GM19035 (cell line): ENCODE data around the gene IL6R.
"Not testable (repeated sequence)": the region's sequence is repeated elsewhere in the genome, so short reads cannot be mapped to it uniquely, and the experiment has no call there.

Experiments used
- ATAC-seq: cut with Tn5 transposase; IDR thresholded peaks from one replicate; pipeline ENCODE4 v1.9.1; 2021; ENCODE audit not compliant: unreplicated experiment

The IL6R gene

DNA sequence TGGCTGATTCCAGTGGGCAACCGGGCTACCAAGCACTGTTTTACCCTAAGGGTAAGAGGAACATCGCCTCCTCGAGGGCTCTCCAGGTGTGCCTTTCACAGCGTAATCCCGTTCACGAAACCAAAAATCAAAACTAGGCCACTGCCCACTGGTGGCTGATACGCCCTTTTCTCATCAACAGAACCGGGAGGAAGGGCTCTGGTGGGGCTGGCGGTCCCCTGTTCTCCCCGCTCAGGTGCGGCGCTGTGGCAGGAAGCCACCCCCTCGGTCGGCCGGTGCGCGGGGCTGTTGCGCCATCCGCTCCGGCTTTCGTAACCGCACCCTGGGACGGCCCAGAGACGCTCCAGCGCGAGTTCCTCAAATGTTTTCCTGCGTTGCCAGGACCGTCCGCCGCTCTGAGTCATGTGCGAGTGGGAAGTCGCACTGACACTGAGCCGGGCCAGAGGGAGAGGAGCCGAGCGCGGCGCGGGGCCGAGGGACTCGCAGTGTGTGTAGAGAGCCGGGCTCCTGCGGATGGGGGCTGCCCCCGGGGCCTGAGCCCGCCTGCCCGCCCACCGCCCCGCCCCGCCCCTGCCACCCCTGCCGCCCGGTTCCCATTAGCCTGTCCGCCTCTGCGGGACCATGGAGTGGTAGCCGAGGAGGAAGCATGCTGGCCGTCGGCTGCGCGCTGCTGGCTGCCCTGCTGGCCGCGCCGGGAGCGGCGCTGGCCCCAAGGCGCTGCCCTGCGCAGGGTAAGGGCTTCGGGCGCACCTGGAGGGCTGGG, at the start of gene IL6R:
Gene IL6R, plus strand, starts transcription at position 360 of the 763 bp plus-strand sequence. Its CDS starts 287 bp downstream, at position 647.
- no peak for ATAC-seq

- ATAC-seq: no peak
These were observed 46.6 kb upstream of the IL6R start for GRCh38 chr1:154358519-154358918.

DNA sequence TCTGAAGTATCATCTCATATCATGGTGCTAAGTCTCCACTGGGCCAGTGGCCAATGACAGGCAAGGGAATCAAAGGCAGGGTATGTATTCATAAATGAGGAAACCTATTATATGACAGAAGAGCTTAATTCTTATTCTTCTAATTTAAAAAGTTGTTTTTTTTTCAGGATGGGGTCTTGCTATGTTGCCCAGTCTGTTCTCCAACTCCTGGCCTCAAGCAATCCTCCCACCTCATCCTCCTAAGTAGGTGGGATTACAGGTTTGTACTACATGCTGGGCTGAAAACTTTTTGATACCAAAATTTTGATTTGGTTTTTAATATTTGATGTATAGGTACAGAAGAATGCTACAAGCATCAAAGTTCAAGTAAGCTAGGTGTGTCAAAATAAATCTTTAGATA, 44.9 kb upstream of the IL6R start:
- ATAC-seq: no peak

DNA sequence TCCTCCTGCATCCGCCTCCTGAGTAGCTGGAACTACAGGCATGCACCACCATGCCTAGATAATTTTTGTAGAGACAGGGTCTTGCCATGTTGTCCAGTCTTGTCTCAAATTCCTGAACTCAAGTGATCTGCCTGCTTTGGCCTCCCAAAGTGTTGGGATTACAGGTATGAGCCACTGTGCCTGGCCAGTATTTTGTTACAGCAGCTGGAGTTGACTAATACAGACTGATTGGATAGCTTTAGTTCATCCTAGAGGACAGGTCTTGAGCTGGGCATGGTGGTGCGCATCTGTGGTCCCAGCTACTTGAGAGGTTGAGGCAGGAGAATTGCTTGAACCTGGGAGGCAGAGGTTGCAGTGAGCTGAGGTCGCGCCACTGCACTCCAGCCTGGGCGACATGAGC, 44.3 kb upstream of the IL6R start:
- ATAC-seq: not testable (repeated sequence)

DNA sequence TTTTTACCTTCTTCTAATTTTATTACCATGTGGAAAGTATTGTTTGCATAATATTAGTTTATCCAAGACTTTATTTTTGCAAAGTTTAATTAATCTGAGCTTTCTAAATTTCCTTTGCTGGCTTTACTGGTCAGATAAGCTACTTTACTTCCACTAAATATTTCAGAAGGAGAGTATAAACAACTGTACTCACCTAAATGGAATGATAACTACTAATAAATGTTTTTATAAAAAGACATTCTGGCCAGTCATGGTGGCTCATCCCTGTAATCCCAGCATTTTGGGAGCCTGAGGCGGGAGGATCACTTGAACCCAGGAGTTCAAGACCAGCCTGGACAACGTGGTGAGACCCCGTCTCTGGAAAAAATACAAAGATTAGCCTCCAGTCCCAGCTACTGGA, 43.8 kb upstream of the IL6R start:
- ATAC-seq: no peak

DNA sequence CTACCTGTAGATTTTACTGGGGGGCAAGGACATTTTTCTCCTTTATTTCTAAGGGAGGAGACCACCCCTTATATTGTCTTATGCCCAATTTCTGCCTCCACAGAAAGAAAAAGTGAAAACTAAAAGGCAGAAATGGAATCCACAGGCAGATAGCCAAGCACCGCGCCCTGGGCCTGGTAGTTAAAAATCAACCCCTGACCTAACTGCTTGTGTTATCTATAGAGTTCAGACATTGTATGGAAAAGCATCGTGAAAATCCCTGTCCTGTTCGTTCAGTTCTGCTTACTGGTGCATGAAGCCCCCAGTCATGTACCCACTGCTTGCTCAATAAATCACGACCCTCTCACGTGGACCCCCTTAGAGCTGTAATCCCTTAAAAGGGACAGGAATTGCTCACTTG, 33.7 kb upstream of the IL6R start:
- no peak for ATAC-seq

DNA sequence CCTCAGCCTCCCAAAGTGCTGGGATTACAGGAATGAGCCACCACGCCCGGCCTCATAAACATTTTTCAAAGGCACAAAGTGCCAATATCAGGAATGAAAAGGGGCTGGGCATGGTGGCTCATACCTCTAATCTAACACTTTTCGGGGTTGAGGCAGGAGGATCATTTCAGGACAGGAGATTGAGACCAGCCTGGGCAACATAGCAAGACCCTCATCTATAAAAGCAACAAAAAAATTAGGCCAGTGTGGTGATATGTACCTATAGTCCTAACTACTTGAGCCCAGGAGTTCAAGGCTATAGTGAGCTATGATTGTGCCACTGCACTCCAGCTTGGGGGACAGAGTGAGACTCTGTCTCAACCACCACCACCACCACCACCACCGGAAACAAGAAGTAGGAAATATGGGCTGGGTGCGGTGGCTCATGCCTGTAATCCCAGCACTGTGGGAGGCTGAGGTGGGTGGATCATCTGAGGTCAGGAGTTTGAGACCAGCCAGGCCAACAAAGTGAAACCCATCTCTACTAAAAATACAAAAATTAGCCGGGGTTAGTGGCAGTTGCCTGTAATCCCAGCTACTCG, 31.3 kb upstream of the IL6R start:
- not testable (repeated sequence) for ATAC-seq

DNA sequence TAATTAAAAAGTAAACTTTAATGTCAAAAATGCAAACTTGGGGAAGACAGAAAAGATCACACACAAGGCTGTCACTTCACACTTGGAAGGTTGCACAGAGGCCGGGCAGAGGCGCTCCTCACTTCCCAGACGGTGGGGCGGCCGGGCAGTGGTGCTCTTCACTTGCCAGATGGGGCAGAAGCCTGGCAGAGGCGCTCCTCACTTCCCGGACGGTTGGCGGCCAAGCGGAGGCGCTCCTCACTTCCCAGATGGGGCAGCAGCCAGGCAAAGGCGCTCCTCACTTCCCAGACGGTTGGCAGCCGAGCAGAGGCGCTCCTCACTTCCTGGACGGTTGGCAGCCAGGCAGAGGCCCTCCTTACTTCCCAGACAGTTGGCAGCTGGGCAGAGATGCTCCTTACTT, 25.8 kb upstream of the IL6R start:
- ATAC-seq: no peak

- ATAC-seq: no peak
These were observed 20.3 kb upstream of the IL6R start for GRCh38 chr1:154384650-154385489.

- no peak for ATAC-seq
These were observed 18.3 kb upstream of the IL6R start for GRCh38 chr1:154386643-154387352.

DNA sequence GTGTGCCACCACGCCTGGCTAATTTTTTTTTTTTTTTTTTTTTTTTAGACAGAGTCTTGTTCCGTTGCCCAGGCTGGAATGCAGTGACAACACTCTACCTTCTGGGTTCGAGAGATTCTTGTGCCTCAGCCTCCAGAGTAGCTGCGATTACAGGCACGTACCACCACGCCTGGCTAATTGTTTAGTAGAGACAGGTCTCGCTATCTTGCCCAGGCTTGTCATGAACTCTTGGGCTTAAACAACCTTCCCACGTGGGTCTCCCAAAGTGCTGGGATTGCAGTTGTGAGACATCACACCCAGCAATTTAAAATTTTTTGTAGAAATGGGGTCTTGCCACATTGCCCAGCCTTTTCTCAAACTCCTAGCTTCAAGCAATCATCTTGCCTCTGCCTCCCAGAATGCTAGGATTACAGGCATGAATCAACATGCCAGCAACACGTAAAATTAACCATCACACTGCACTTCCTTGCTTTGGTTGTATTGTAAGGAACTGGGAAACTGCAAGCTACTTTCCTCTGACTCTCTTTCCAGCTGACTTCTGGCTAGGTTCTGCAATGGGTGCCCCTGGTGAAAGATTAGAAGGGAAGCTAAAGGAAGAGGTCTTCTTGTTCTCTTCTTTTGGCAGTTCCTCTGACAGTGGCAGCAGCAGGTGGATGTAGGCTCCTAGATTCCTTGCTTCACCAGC, 13.9 kb upstream of the IL6R start:
- ATAC-seq: no peak

- ATAC-seq: no peak
These were observed 7.0 kb upstream of the IL6R start for GRCh38 chr1:154398141-154398540.

DNA sequence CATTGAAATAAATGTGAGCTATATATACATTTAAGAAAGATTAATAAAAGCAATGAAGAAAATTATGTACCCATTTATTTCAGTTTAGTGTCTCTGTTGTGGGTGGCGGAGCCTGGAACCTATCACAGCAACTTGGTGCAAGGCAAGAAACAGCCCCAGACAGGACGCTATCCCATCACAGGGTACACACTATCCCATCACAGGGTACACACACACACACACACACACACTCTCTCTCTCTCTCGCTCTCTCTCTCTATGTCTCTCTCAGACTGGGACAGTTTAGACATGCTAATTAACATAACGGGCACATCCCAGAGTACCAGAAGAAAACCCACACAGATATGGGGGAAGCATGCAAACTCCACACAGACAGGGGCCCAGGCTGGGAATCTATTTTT, 6.5 kb upstream of the IL6R start:
- ATAC-seq: no peak

- ATAC-seq: no peak
These were observed 4.8 kb upstream of the IL6R start for GRCh38 chr1:154400381-154400801.

GRCh38 chr1:154402409-154402921, 2.7 kb upstream of the IL6R start:
- no peak for ATAC-seq

- no peak for ATAC-seq
These were observed 1.7 kb upstream of the IL6R start for GRCh38 chr1:154403261-154403943.

GRCh38 chr1:154403983-154404382, 1.2 kb upstream of the IL6R start:
- ATAC-seq: no peak

DNA sequence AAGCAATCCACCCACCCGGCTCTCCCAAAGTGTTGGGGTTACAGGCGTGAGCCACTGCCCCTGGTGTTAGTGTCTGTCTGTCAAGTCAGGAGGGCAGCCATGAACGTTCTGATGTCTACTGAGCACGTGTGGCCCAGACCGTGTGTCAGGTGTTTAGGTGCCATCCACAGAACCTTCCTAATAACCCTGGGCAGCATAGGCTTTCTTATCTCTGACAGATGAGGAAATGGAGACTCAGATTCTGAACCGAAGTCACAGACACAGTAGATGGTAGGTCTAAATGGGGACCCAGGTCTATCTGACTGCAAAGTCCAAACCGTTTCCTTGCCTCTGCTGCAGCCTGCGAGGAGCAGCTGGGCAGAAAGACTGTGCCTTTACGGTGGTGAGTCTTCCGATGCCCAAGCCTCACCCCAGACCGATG, 622 bp upstream of the IL6R start:
- no peak for ATAC-seq

- no peak for ATAC-seq
These were observed 816 bp downstream of the IL6R start for GRCh38 chr1:154405747-154406571.
